Parathyroid adenoma (tissue), 2 donors: ENCODE data around the gene C1orf116.

ENCODE experiments used
- H2AFZ ChIP-seq: fragments of 300-600 bp; sonication (generic); one replicate; pipeline ENCODE4 v1.7.0; 2017; ENCODE audit warnings: antibody characterized with exemption, mild to moderate bottlenecking
- H3K27ac ChIP-seq: fragments of 300-600 bp; sonication (generic); one replicate; pipeline ENCODE4 v1.7.0; 2017
- H3K27me3 ChIP-seq: fragments of 300-600 bp; sonication (generic); one replicate; pipeline ENCODE4 v1.7.0; 2017; ENCODE audit warnings: low read length; ENCODE audit not compliant: control insufficient read depth, insufficient read depth
- H3K36me3 ChIP-seq: fragments of 300-600 bp; sonication (generic); one replicate; pipeline ENCODE4 v1.7.0; 2017; ENCODE audit warnings: low read length; ENCODE audit not compliant: control insufficient read depth, insufficient read depth
- H3K4me1 ChIP-seq: fragments of 300-600 bp; sonication (generic); one replicate; pipeline ENCODE4 v1.7.0; 2017; ENCODE audit warnings: control low read depth
- H3K4me2 ChIP-seq: fragments of 300-600 bp; sonication (generic); one replicate; pipeline ENCODE4 v1.7.0; 2017; ENCODE audit warnings: low read length
- H3K4me3 ChIP-seq: fragments of 300-600 bp; sonication (generic); one replicate; pipeline ENCODE4 v1.7.0; 2017; ENCODE audit warnings: low read depth, low read length
- H3K79me2 ChIP-seq: fragments of 300-600 bp; sonication (generic); one replicate; pipeline ENCODE4 v1.7.0; 2017; ENCODE audit warnings: control low read depth
- H3K9ac ChIP-seq: fragments of 300-600 bp; sonication (generic); one replicate; pipeline ENCODE4 v1.7.0; 2017; ENCODE audit warnings: mild to moderate bottlenecking
- H3K9me3 ChIP-seq: fragments of 300-600 bp; sonication (generic); one replicate; pipeline ENCODE4 v1.7.0; 2017; ENCODE audit warnings: low read length; ENCODE audit not compliant: control insufficient read depth
- CTCF ChIP-seq: fragments of 300-600 bp; sonication (generic); IDR thresholded peaks from one replicate; pipeline ENCODE4 v1.7.0; 2017; ENCODE audit warnings: antibody characterized with exemption, mild to moderate bottlenecking
- donor health status: primary hyperparathyroidism.

Gene C1orf116

GRCh38 chr1:207010726-207011125, 21.8 kb downstream of the C1orf116 start:
- Histone ChIP-seq H3K4me1 (no peaks in the 10 kb centered on the region), H3K27me3 (no peaks in the 10 kb centered on the region), H2AFZ (no peak overlapping the region), H3K4me3 (no peak overlapping the region), H3K4me2 (no peak overlapping the region), H3K9me3 (no peaks in the 10 kb centered on the region), H3K9ac (no peak overlapping the region), H3K36me3 (no peaks in the 10 kb centered on the region), H3K79me2 (no peaks in the 10 kb centered on the region), H3K27ac (no peak overlapping the region)
- no peak for TF ChIP-seq CTCF

GRCh38 chr1:207009945-207010344, 22.6 kb downstream of the C1orf116 start:
- no peak overlapping the region for H3K9ac ChIP-seq
- no peak for TF ChIP-seq CTCF
- no peak overlapping the region for H3K4me3 ChIP-seq
- no peak overlapping the region for H3K27ac ChIP-seq
- H3K27me3 ChIP-seq = no peaks in the 10 kb centered on the region
- H2AFZ ChIP-seq = no peak overlapping the region
- no peaks in the 10 kb centered on the region for H3K79me2 ChIP-seq
- no peaks in the 10 kb centered on the region for H3K9me3 ChIP-seq
- H3K36me3 ChIP-seq = no peaks in the 10 kb centered on the region
- no peak overlapping the region for H3K4me2 ChIP-seq
- no peaks in the 10 kb centered on the region for H3K4me1 ChIP-seq

GRCh38 chr1:207009182-207009850, 23.2 kb downstream of the C1orf116 start:
- Histone ChIP-seq H3K4me1 (no peaks in the 10 kb centered on the region), H3K79me2 (no peaks in the 10 kb centered on the region), H3K9me3 (no peaks in the 10 kb centered on the region), H3K9ac (no peak overlapping the region), H3K4me2 (no peak overlapping the region), H3K4me3 (no peak overlapping the region), H3K36me3 (no peaks in the 10 kb centered on the region), H2AFZ (no peak overlapping the region), H3K27ac (no peak overlapping the region), H3K27me3 (no peaks in the 10 kb centered on the region)
- TF ChIP-seq CTCF = no peak

- Histone ChIP-seq H2AFZ (no peak overlapping the region), H3K9me3 (no peaks in the 10 kb centered on the region), H3K79me2 (no peaks in the 10 kb centered on the region), H3K4me2 (no peak overlapping the region), H3K9ac (no peak overlapping the region), H3K27me3 (no peaks in the 10 kb centered on the region), H3K4me3 (no peak overlapping the region), H3K4me1 (no peaks in the 10 kb centered on the region), H3K27ac (no peak overlapping the region), H3K36me3 (no peaks in the 10 kb centered on the region)
- TF ChIP-seq CTCF = no peak
These were observed 25.1 kb downstream of the C1orf116 start for GRCh38 chr1:207007352-207008033.

DNA sequence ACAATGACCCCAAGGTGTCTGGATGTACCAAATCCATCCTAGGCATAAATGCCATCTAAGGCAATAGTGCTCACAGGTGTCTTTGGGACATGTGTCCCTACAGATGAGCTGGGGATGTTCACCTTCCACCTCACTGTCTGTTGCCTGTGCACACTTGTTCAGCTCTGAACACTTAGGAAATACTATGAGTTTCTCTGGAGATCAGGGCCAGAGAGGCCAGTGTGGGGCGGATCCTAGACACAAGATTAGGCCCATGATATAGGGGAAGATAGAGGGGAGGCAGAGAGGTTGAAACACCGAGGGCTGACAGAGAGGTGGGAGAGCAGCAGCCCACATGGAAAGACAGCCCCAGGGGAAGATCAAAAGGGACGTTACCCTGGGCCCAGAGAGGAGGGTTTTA, 25.6 kb downstream of the C1orf116 start:
- no peaks in the 10 kb centered on the region for H3K79me2 ChIP-seq
- H3K9me3 ChIP-seq = no peaks in the 10 kb centered on the region
- no peaks in the 10 kb centered on the region for H3K4me1 ChIP-seq
- H3K4me3 ChIP-seq = no peak overlapping the region
- no peaks in the 10 kb centered on the region for H3K27me3 ChIP-seq
- no peak overlapping the region for H3K9ac ChIP-seq
- no peak overlapping the region for H2AFZ ChIP-seq
- TF ChIP-seq CTCF = no peak
- H3K36me3 ChIP-seq = no peaks in the 10 kb centered on the region
- no peak overlapping the region for H3K27ac ChIP-seq
- H3K4me2 ChIP-seq = no peak overlapping the region
